BJ (cell line): ENCODE data around the gene CAST. TPM values are rescaled to one million over a fixed set of nuclear protein-coding genes. Genes with fewer than 3 reads are reported as not detected.

ENCODE experiments used
- CTCF ChIA-PET: fragments of 350-600 bp; formaldehyde crosslinking; extraction: SDS; loops from one replicate; lab custom pipeline; 2021; ENCODE audit warnings: antibody characterized with exemption, inconsistent platforms; lab: Yijun Ruan, JAX
- POLR2A ChIA-PET: fragments of 300-600 bp; sonication (Branson Sonifier 250); formaldehyde crosslinking; extraction: SDS; loops from one replicate; lab custom pipeline; 2021; ENCODE audit warnings: antibody characterized with exemption; lab: Charles Lee
- DNase-seq: peaks from one replicate; pipeline ENCODE4 v3.0.0-alpha.2; 2011; ENCODE audit warnings: low read depth
- H3K27me3 ChIP-seq: 2 replicates; pipeline ENCODE4 v1.6.0; 2011; ENCODE audit warnings: low read length; ENCODE audit not compliant: control insufficient read depth, insufficient read depth
- H3K36me3 ChIP-seq: 2 replicates; pipeline ENCODE4 v1.5.1; 2011; ENCODE audit warnings: low read length; ENCODE audit not compliant: control insufficient read depth, insufficient read depth
- H3K4me3 ChIP-seq: 2 replicates; pipeline ENCODE4 v1.5.1; 2011; ENCODE audit warnings: low read depth, mild to moderate bottlenecking, control low read depth, low read length
- CTCF ChIP-seq: IDR thresholded peaks from 2 replicates; pipeline ENCODE4 v1.5.1; 2011; ENCODE audit warnings: low read depth, mild to moderate bottlenecking, control low read depth, inconsistent platforms, low read length, moderate library complexity; ENCODE audit not compliant: insufficient read depth
- polyA plus RNA-seq: library from polyadenylated mRNA; depleted of rRNA; stranded (reverse); fragments of >200 nt; gene quantifications from 2 replicates; pipeline ENCODE4 v1.2.3, GENCODE V29; 2011

CAST gene
- polyA plus RNA-seq, 1 experiment, result 112 TPM

GRCh38 chr5:96807075-96807654 is 145.0 kb downstream of the CAST start:
- DNase-seq, result no peak
- Histone ChIP-seq H3K36me3 (no peaks in the 10 kb centered on the region), H3K27me3 (no peaks in the 10 kb centered on the region), H3K4me3 (peak overlapping the region; percentile 86)
- ChIA-PET CTCF (interaction anchor here (1.0 to 2.2 kb wide), 5 partner anchors 14 to 462 kb away, joined by 3 to 6 read pairs (median 3); no protein-coding TSS in a partner anchor), POLR2A (no interaction called here)
- no peak for TF ChIP-seq CTCF

- Histone ChIP-seq H3K27me3 (no peaks in the 10 kb centered on the region), H3K36me3 (no peaks in the 10 kb centered on the region), H3K4me3 (peak overlapping the region; percentile 86)
- CTCF ChIA-PET, result interaction anchor here (1.0 to 2.2 kb wide), 7 partner anchors 13 to 464 kb away, joined by 3 to 6 read pairs (median 3); no protein-coding TSS in a partner anchor
- DNase-seq, result no peak
- POLR2A ChIA-PET, result interaction anchor here (1.0 kb wide), 1 partner anchor 15 kb away, joined by 3 read pairs; no protein-coding TSS in a partner anchor
- TF ChIP-seq CTCF, result no peak
These were observed 146.3 kb downstream of the CAST start for GRCh38 chr5:96808541-96808828.

- ChIA-PET POLR2A (interaction anchor here (1.0 kb wide), 1 partner anchor 15 kb away, joined by 3 read pairs; no protein-coding TSS in a partner anchor), CTCF (interaction anchor here (1.0 to 2.2 kb wide), 4 partner anchors 13 to 350 kb away, joined by 3 to 6 read pairs (median 4); no protein-coding TSS in a partner anchor)
- no peaks in the 10 kb centered on the region for H3K27me3 ChIP-seq
- no peak for TF ChIP-seq CTCF
- no peak overlapping the region; the same call in 1 of the 2 replicates for H3K4me3 ChIP-seq
- no peak for DNase-seq
- no peaks in the 10 kb centered on the region for H3K36me3 ChIP-seq
These were observed 146.8 kb downstream of the CAST start for GRCh38 chr5:96808868-96809558.

- CTCF ChIA-PET, result interaction anchor here (0.9 kb wide), 1 partner anchor 354 kb away, joined by 3 read pairs; no protein-coding TSS in a partner anchor
- DNase-seq, result no peak
- POLR2A ChIA-PET, result no interaction called here
These were observed 147.7 kb downstream of the CAST start for GRCh38 chr5:96809921-96810320.

More at GRCh38 chr5:96809921-96810320, 147.7 kb downstream of the CAST start:
- TF ChIP-seq CTCF, result no peak
- no peak overlapping the region for H3K4me3 ChIP-seq
- H3K27me3 ChIP-seq, result no peaks in the 10 kb centered on the region
- no peaks in the 10 kb centered on the region for H3K36me3 ChIP-seq
